Fibroblast of lung (primary cell): ENCODE data around the gene ARHGEF6.

Experiments
- EZH2 ChIP-seq: IDR thresholded peaks from 2 replicates; pipeline ENCODE4 v1.5.1; 2012; ENCODE audit warnings: low read length, control low read depth, mild to moderate bottlenecking; ENCODE audit errors: missing control alignments
- TF ChIP-seq, protein P1 (sequence below), 2 donors: IDR thresholded peaks in 1 of 2; conservative IDR thresholded peaks in 1 of 2; 1 replicate in 1 of 2; 2 replicates in 1 of 2; pipeline ENCODE4 v1.5.1; 2011 to 2012; ENCODE audit warnings: low read length in 2 of 2, control low read depth in 1 of 2, inconsistent platforms in 1 of 2, low read depth in 1 of 2, mild to moderate bottlenecking in 1 of 2

DNA sequence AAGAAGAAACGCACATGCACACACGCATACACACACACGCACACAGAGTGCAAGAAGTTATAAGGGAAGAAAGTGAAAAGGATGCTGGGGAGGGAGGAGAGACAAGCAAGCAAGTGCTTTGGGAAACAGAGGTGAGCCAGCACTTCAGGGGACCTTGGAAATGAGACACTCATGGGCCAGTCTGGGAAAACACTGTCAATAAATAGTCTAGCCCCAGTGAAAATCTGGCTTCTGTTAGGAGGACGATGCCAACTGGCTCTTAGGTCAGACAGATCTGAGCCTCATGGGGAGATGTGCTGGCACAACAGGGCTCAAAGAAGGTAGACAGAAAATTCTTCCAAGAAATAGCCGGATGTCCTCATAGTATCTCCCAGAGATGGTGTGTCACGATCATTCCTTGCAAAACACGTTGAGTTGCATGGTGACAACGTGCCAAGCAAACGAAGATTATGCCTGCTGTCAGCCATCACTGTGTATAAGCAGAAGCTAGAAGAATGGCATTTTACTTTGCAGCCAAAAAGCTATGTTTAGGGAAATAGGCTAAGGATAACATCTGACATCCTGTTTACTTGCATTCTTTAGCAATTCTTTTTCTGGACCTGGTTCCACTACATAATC is 557 bp upstream of the ARHGEF6 start:
- TF ChIP-seq, protein P1, sequence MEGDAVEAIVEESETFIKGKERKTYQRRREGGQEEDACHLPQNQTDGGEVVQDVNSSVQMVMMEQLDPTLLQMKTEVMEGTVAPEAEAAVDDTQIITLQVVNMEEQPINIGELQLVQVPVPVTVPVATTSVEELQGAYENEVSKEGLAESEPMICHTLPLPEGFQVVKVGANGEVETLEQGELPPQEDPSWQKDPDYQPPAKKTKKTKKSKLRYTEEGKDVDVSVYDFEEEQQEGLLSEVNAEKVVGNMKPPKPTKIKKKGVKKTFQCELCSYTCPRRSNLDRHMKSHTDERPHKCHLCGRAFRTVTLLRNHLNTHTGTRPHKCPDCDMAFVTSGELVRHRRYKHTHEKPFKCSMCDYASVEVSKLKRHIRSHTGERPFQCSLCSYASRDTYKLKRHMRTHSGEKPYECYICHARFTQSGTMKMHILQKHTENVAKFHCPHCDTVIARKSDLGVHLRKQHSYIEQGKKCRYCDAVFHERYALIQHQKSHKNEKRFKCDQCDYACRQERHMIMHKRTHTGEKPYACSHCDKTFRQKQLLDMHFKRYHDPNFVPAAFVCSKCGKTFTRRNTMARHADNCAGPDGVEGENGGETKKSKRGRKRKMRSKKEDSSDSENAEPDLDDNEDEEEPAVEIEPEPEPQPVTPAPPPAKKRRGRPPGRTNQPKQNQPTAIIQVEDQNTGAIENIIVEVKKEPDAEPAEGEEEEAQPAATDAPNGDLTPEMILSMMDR (conservative IDR thresholded peaks at IDR 0.05 in 1 of 2, IDR thresholded peaks at IDR 0.05 in 1 of 2; ENCODE audit: low read depth in 1 of 2, low read length in 2 of 2), result no peak
- TF ChIP-seq EZH2, result no peak
